Caki2 (cell line): ENCODE data around the gene C1QL4. TPM values are rescaled to one million over a fixed set of nuclear protein-coding genes. Genes with fewer than 3 reads are reported as not detected.
"Not testable (repeated sequence)": the region's sequence is repeated elsewhere in the genome, so short reads cannot be mapped to it uniquely, and the experiment has no call there.

Experiments
- DNase-seq: peaks from one replicate; pipeline ENCODE4 v3.0.0-alpha.2; 2015; ENCODE audit warnings: low read depth
- in situ Hi-C: cut with HindIII; loops from 2 replicates; pipeline ENCODE4 v1.10.0; 2016; ENCODE audit warnings: low sequenced_read_pairs, low pct_unique_long_range_greater_than_20kb, mixed read lengths
- total RNA-seq: library from RNA; depleted of rRNA; stranded (reverse); fragments of >200 nt; shearing (Covaris generic); gene quantifications from 2 replicates; pipeline ENCODE4 v1.2.3, GENCODE V29; 2014; ENCODE audit warnings: low replicate concordance

C1QL4 gene
- total RNA-seq, 1 experiment from 2014 or later: 31.2 TPM

- DNase-seq: no peak
- in situ Hi-C loops: no loop called here
Observed at GRCh38 chr12:49338830-49339463, 2.0 kb upstream of the C1QL4 start.

DNA sequence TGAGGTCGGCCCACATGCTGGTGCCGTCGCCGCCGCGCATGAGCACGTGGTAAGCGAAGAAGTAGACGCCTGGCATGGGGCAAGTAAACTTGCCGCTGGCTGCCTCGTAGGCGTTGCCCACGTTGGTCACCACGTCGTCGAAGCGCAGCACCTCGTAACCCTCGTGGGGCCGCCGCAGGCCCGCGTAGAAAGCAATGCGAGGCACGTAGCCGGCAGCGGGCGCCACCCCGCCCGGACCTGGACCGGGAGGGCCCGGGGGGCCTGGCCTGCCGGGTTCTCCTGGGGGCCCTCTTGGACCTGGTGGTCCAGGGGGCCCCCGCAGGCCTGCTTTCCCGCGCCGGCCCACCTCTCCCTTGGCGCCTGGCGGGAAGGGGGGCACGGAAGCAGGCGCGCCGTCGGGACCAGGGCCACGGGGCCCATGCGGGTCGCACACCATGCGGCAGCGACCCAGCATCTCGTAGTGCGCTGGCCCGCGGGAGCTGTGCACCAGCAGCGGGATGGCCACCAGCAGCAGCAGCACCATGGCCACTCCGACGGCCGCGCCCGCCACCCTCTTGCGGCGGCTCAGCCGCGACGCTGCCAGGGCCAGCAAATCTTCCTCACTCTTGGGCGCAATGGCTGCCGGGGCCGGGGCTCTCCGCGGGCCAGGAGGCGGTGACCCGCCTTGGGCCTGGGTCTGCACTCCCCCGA, 888 bp downstream of the C1QL4 start:
- in situ Hi-C loops: no loop called here
- DNase-seq: no peak

DNA sequence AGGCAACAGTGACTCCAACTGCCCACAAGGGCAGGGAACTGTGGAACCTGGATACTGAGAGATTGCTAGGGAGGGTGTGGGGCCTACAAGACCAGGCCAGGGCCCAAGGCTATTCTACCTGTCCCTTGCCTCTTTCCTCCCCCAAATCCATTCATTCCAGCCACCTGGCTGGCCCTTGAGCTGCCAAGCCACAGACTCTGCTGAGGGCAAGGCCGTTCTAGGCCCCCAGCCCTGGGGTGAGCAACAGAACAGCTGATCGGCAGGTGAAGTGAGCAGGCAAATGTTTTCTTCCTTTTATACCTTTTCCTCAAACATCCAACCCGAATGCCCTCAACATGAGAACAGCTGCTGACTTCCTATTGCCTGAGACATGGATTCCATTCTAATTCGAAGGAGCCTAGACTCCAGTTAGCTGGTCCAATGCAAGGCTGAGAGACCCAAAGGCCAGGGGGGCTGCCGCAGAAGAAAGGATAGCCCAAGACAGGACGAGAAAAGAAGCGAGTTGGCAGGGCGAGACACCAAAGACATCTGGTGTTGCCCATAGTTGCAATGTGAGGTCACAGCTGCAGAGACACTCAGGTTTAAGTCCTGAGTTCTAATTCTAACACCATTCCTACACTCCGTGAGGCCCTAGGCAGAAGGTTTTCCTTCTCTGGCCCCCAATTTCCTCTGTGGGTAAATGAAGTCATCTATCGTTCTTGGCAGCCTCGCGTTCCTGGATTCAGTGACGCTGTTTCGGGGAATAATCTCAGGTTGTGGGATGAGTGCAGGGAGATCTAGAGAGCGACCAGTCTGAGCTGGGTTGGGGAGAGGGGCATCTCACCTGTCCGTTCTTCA, 1.7 kb downstream of the C1QL4 start:
- in situ Hi-C loops: no loop called here
- DNase-seq: no peak

DNA sequence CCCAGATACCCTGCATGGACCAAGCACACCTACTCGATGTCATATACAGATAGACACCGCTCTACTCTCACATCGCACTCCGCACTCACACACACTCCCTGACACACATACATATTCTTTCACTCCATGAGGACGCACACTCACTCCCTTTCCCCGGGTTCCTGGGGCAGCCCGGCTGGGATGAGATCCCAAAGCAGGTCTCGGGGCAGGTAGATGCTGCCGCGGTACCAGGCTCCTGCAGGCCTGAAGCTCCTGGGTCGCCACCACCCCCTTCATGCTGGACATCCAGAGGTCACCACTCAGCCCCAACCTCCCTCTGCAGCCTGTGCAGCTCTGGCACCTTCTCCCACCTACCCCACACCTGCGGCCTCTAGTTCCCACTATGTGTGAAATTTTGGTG, 2.3 kb downstream of the C1QL4 start:
- DNase-seq: no peak
- in situ Hi-C loops: no loop called here

- DNase-seq: no peak
- in situ Hi-C loops: no loop called here
Observed at GRCh38 chr12:49334226-49334625, 2.8 kb downstream of the C1QL4 start.

DNA sequence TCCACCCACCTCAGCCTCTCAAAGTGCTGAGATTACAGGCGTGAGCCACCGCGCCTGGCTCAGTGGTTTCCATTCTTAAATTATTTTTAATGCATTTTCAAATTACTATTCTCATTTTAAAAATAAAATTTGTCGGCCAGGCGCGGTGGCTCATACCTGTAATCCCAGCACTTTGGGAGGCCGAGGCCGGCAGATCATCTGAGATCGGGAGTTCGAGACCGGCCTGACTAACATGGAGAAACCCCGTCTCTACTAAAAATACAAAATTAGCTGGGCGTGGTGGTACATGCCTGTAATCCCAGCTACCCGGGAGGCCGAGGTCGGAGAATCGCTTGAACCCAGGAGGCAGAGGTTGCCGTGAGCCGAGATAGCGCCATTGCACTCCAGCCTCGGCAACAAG, 3.2 kb downstream of the C1QL4 start:
- in situ Hi-C loops, DNase-seq: not testable (repeated sequence)

GRCh38 chr12:49332891-49333371, 4.1 kb downstream of the C1QL4 start:
- DNase-seq: no peak
- in situ Hi-C loops: no loop called here

GRCh38 chr12:49332441-49332861, 4.5 kb downstream of the C1QL4 start:
- in situ Hi-C loops: no loop called here
- no peak for DNase-seq

GRCh38 chr12:49331380-49332222, 5.4 kb downstream of the C1QL4 start:
- peak; percentile 74 for DNase-seq
- in situ Hi-C loops: no loop called here

DNA sequence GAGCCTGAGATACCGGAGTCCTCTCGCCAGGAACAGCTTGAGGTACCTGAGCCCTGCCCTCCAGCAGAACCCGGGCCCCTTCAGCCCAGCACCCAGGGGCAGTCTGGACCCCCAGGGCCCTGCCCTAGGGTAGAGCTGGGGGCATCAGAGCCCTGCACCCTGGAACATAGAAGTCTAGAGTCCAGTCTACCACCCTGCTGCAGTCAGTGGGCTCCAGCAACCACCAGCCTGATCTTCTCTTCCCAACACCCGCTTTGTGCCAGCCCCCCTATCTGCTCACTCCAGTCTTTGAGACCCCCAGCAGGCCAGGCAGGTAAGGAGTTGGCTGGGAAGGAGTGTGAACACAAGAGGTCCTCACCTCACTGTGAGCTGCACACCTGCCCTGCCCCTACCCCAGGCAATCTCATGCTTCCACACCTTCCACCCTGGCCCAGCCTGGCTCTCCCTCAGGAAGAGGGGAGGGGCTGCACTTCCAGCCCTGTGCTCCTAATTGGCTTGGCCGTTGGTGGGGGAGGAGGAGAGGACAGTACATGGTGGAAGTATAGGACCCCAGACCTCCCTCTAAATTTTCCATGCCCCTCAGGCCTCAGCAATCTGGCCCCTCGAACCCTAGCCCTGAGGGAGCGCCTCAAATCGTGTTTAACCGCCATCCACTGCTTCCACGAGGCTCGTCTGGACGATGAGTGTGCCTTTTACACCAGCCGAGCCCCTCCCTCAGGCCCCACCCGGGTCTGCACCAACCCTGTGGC, 6.2 kb downstream of the C1QL4 start:
- in situ Hi-C loops: no loop called here
- no peak for DNase-seq

- in situ Hi-C loops: no loop called here
Observed at GRCh38 chr12:49330032-49330619, 6.9 kb downstream of the C1QL4 start.

GRCh38 chr12:49328816-49329215, 8.2 kb downstream of the C1QL4 start:
- DNase-seq: no peak
- in situ Hi-C loops: no loop called here

More at GRCh38 chr12:49330032-49330619, 6.9 kb downstream of the C1QL4 start:
- DNase-seq: no peak

DNA sequence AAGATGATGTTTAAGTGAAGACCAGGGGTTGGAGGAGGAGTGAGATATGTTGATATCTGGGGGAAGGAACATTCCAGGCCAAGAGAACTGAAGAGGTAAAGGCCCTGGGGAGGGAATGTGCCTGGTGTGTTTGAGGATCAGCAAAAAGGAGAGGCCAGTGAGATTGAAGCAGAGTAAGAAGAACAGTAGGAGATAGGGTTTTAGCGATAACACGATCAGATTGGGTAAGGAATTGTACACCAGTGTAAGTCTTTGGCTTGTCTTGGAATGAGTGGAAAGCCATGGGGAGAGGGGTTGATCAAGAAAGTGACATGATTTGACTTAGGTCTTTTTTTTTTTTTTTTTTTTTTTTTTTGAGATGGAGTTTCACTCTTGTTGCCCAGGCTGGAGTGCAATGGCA, 9.1 kb downstream of the C1QL4 start:
- in situ Hi-C loops: no loop called here
- no peak for DNase-seq

DNA sequence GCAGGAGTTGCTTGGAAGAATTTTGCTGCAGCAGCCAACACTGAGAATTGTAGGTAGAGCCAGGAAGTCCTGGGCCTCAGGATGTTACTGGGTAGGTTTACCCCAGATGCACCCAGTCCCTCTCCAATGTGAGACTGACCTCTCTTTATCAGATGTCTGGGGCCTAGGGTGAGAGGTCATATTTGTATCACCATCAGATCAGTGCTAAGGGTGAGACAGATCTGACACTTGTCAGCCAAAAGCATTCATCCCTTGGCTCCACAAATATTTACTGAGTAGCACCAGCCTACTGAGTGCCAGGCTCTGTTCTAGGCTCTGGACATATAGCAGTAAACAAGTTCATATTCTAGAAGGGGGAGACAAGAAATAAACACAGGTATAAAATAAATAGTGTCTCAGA, 9.6 kb downstream of the C1QL4 start:
- in situ Hi-C loops: no loop called here
- DNase-seq: no peak

DNA sequence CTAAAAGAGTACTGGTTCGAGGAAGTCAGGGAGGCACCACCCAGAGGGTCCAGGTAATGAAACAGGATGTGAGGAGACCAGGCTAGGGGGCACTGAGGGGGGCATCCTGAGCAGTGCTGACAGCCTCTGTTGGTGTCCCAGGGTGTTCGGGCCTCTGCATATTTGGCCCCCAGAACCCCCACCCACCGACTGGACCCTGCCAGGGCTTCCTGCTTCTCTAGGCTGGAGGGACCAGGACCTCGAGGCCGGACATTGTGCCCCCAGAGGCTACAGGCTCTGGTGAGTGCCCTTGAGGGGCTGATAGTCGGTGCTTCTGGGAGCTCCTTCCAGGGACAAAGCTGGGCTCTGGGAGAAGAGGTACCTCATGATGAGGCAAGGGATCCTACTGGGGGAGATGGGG, 11.4 kb downstream of the C1QL4 start:
- in situ Hi-C loops: no loop called here
- DNase-seq: no peak

DNA sequence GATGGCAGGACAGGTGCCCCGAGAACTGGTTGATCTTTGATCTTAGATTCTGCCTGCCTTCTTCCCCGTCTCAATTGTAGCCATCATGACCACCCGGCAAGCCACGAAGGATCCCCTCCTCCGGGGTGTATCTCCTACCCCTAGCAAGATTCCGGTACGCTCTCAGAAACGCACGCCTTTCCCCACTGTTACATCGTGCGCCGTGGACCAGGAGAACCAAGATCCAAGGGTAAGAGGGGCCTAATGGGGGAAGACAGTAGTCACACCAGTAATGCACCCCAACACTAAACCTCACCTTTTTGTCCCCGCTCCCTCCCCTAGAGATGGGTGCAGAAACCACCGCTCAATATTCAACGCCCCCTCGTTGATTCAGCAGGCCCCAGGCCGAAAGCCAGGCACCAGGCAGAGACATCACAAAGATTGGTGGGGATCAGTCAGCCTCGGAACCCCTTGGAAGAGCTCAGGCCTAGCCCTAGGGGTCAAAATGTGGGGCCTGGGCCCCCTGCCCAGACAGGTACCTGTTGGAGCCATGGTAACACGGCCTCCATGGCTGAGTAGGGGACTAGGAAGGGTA, 13.4 kb downstream of the C1QL4 start:
- in situ Hi-C loops: no loop called here

More for the DNA sequence above, 13.4 kb downstream of the C1QL4 start:
- no peak for DNase-seq
